SKM-1 treated with dmso at 0.1 percent for 144 hours (cell line): ENCODE measurements around the gene THEMIS2.

Experiments used
- DNase-seq: peaks from one replicate; lab custom pipeline; 2025; ENCODE audit not compliant: unreplicated experiment; lab: John Stamatoyannopoulos, UW

The THEMIS2 gene

DNA sequence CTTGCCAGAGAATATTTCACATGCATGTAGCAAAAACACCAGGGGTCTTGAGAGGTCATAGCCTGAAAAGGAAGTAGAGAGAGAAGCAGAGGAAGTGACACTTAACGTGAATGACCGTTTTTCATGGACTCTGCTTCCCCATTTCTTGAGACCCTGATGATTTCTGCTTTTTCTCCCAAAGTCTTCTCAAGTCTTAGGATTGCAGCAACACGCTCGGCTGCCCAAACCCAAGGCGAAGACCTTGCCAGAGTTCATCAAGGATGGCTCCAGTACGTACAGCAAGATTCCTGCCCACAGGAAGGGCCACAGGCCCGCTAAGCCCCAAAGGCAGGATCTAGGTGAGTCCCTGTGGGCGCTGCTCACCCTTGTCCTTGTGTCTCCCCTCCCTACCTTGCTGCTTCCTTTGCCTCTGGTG lies 12.8 kb downstream of the THEMIS2 start:
- DNase-seq, result peak; percentile 96

DNA sequence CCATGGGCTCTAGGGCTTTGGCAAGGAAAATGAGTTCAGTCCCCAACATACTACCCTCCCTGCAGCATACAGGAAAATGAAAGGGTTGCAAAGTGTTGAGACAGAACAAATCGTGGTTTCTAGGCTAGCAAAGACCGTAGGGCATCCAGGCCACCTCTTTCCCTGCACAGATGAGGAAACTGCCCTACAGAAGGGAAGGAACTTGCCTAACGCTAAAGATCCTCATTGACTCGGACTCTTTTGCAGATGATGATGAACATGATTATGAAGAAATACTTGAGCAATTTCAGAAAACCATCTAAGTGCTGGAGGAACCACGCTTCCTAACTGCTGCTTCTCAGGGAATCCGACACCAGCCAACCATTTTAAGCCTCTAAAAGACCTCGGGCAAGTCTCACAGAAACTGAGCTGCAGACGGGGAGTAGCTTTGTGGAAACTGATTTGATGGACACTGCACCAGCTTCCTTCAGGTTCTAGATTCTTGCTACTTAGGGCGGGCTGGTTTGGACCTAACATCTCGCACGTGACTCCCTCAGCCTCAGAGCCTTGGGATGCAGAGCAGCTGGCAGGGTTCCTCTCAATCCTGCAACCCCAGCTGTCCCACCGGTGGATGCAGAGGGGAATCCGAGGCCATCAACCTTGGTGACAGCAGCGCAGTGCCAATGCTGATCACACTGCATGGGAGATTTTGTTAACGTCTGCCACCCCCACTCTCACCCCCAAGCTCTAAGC lies 13.4 kb downstream of the THEMIS2 start:
- DNase-seq, result peak; percentile 98

DNA sequence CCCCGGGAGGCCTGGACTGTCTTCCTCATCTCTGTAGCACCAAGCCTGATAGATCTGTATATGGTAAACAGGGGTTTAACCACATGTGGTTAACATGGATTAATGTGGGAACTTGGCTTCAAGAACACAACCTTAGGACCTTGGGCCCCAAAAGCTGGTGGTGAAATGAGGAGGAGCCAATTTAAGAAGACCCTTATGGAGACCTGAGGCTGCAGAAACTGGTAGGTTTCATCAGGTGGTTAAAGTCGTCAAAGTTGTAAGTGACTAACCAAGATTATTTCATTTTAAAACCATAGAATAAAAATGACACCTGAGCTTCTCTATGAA lies 14.0 kb downstream of the THEMIS2 start:
- DNase-seq, result no peak

DNA sequence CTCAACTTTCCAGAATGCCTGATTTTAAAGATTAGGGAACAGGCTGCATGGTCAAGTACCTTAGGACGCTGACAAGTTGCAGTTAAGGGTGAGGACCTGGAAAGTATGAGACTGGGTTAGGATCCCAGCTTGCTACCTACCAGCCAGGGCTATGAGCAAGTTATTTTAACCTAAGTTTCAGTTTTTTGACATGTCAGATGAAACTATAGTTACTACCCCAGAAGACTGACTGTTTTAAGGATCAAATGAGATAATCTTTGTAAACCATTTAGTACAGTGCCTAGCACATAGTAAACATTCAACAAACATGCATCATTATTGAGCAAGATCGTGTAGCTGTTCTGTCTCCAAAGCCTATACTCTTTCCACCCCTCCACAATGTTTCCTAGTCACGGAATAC lies 14.4 kb downstream of the THEMIS2 start:
- DNase-seq, result no peak

DNA sequence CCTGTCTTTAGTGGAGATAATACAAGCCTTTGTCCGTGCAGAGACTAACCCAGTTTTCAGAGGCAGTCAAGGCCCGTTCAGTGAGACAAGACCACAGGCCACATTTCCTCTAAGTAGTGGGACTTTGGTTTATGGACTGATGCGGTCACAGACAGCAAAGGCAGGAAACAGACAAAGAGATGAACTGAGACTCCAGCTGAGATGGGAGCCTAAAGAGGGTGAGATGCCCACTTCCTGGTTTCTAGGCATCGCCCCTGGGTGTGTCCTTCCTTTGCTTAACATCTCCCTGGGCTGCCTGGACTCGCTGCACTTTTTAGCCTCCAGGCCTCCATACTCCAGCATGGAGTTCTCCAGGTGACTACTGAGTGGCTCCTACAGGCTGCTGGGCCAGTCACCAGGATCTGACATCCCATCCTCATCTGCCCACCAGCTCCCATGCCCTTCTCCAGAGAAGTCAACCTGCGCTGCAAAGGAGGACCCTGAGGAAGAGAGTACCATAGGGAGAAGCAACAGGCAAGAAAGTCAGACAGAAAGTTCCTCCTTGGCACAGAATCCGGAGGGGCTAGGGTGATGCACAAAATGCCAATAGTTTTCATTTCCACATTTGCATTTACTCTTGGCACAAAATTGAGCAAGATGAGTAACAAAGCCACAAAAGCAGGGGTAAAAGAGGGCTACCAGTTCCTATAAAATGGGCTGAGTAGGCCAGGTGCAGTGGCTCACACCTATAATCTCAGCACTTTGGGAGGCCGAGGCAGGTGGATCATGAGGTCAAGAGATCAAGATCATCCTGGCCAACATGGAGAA lies 15.1 kb downstream of the THEMIS2 start:
- DNase-seq, result peak; percentile 84

DNA sequence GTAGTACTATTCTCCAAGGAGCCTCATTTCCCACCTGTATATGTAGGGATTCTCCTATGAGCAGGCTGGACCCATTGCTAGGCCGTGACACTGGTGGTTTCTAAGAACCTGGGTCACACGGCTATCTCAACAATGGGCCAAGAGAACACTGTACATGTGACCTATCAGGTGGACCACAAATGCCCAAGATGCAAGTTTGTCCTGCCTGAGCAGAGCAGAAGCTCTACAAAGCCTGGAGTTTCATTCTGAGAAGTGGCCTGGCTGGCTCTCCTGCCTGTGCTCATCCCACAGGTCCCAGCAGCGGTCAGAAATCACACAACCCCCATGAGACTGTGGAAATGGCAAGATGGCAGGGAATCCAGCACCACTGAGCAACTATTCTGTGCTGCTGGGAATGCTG lies 17.2 kb downstream of the THEMIS2 start:
- DNase-seq, result no peak

DNA sequence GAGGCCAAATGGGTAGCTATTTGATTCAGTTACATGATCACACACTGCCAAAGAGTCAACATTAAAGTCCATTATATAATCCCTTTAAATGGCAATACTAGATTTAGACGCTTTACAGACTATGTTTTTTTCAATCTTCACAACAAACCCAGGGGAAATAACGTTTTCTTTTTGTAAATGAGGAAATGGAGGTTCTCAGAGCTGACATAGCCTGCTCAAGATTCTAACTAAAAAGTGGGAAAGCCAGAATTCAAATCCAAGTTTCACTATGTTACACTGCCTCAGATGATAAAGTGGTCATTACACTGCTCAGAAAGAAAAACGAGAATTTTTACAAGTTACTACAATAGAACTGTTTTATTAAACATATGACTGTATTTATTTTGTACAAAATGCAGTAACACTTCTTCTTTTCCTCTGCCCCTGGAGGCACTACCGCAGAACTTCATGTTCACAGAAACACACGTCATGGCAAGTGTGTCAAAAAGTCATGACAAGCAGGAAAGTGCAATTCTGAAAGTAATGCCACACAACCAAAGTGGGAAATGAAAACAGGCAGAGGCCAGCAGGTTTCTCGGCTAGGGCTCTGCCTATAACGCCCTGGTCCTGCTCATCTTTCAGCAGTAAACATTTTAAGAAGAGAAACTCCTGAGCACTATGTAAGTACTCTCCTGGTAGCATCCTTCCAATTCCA lies 19.0 kb downstream of the THEMIS2 start:
- no peak for DNase-seq

DNA sequence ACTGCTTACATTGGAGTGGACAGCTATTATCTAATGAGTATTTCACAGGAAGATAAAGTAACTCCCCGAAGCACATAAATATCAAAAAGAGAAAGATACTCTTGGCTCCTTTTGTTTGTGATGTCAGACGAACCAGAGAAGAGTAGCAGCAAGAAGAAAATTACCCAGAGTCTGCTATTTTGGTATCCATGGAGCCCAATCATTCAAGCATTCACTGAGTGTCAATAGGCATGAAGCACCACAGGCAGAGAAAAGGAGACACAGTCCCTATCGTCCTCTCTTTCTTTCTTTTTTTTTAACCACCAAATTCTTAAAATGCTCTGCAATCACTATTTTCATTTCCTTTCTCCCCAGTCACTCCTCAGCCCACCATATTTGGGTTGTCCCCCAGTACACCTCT lies 22.2 kb downstream of the THEMIS2 start:
- no peak for DNase-seq

DNA sequence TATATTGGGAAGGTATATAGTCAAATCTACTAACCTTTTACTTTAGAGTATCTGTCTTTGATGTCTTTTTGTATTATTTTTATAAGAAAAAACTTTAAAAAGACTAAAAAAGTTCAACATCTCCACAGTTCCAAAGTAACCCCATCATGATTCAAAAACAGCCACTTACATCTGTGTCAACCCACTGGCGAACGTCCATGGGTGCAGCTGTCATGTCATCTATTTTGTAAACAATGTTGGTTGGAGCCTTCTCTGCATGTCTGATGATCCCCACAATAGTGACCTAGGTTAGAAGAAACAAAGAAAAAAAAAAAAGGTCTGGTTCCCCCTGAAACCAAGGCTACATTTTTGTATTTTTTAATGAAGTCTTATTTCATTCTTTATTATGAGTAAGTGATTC lies 34.4 kb downstream of the THEMIS2 start:
- DNase-seq, result no peak

DNA sequence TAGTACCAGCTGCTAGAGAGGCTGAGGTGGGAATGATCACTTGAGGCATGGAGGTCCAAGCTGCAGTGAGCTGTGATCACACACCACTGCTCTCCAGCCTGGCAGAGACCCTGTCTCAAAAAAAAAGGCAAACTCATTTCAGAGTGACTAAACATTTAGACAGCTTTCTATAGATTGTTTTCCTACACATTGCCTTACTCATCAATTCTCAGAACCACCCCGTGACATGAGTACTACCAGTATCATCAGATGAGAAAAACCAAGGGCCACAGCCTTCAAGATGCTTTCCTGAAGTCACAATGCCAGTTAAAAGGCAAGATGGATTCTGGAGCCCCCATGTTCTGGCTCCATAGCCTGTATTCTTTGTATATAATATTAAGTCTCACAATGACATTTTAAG lies 40.1 kb downstream of the THEMIS2 start:
- DNase-seq, result no peak

DNA sequence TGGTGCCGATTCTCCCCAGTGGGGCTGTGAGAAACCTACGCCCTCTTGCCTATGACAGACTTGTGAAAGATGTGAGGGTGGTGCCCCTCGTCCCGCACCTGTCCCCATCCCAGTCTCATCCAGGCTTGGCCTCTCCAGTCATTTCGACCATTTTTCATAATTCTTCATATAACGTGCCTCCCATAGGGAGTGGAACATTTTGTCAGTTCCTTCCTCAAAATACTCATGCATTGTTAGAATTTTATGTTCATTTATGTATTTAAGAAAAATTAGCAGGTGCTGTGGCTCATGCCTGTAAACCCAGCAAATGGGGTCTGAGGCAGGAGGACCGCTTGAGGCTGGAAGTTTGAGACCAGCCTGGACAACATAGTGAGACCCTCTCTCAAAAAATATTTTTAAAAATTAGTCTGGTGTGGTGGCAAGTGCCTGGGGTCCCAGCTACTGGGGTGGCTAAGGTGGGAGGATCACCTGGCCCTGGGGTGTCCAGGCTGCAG lies 42.8 kb downstream of the THEMIS2 start:
- DNase-seq, result no peak

DNA sequence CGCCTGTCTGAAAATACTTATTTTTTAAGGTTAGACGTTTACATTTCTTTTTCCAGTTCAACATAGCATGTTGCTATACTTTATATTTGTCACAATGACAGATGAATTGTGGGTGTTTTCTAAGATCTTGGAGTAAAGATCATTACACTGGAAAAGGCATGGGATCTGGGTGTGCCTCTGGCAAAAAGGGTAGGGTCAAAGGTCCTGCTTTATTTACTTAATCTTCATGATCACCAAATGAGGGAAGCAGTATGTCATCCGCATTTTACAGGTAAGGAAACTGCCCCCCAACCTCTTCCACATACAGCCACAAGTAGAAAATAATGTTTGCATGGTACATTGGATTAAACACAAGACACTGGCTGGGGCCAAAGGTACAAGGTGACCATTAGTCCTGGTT lies 49.9 kb downstream of the THEMIS2 start:
- no peak for DNase-seq

DNA sequence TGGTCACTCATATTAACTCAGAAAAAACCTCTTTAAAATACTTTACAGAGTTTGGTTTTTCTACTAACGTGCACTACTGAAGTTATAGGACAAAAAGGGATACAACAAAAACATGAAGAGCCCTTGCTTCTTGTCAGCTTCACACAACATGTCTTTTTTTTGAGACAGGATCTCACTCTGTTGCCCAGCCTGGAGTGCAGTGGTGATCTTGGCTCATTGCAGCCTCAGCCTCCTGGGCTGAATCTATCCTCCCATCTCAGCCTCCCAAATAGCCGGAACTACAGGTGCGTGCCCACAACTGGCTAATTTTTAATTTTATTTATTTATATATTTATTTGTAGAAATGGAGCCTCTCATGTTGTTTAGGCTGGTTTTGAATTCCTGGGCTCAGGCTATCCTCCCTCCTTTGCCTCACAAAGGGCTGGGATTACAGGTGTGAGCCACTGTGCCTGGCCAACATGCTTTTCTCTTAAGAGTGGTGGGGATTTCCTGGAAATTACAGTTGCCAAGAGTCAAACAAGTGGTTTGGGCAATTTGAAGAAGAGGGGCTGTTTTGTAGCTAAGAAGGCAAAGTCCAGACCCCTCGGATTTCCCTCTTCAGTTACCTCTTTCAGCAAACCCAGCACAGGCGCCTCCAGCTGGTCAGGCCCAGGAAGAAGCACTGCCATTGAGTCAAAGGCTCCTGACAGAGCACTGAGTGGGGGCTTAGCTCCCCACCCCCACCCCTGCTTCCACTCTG lies 56.0 kb downstream of the THEMIS2 start:
- no peak for DNase-seq

DNA sequence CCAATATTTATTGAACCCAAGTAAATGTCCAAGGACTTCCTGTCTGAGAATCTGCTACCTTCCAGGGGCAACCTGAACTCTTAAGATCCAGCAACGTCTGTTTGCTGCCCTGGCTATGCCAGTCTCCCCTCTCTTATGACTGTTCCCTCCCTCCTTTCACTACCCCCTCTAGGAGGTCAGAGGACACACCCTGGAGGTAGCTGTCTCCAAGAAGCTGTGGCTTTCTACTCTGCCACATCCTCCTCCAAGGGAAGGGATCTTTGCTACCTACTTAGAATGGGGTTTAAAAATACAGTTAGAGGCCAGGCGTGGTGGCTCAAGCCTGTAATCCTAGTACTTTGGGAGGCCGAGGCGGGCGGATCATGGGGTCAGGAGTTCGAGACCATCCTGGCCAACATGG lies 58.8 kb downstream of the THEMIS2 start:
- no peak for DNase-seq

DNA sequence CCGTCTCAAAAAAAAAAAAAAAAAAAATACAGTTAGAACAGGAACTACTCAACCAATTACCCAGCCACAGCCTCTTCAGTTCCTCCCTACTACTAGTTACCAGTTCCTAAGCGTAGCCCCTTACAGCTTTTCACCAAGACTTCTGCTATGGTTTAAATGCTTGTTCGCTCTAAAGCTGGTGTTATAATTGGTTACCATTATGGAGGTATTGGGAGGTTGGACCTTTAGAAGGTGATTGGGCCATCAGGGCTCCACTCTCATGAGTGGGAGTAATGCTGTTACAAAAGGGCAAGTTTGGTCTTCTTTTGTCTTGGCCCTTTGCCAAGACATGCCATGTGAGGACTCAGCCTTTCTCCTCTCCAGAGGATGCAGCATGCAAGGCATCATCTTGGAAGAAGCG lies 59.4 kb downstream of the THEMIS2 start:
- peak; percentile 85 for DNase-seq

DNA sequence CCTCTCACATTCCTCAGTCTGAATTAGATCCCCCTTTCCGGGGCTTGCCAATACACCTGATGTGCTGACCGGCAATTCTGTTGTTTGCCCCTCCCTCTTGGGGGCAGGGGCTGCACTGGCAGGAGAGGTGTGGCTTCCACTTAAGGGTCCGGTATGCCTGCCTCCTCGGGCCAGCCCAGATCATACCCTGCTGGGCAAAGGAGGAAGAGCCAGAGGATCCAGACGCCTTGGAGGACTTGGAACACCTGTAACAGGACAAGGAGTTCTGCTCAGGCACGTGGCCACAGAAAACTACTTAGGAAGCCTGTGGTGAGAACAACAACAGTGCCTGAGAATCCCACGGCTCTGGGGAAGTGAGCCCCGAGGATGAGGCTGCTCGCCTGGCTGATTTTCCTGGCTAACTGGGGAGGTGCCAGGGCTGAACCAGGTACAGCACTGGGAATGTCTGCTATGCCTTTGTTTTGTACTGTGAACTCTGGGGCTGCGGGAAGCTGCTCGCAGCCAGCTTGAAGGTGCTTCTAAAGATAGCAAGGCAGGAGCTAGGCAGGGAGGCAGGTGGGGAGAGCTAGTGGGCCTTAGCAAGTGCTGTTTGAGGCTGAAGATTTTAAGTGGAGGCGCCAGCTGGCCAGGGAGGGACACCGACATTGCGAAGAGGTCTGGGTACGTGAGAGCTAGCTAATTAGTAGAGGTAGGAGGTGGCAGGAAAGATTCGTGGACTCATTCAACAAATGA lies 62.6 kb downstream of the THEMIS2 start, which contains the start of gene SMPDL3B:
SMPDL3B (plus strand) TSS at position 183 of the 732 bp plus-strand sequence; CDS start at position 367, 184 bp downstream.
- DNase-seq, result no peak

DNA sequence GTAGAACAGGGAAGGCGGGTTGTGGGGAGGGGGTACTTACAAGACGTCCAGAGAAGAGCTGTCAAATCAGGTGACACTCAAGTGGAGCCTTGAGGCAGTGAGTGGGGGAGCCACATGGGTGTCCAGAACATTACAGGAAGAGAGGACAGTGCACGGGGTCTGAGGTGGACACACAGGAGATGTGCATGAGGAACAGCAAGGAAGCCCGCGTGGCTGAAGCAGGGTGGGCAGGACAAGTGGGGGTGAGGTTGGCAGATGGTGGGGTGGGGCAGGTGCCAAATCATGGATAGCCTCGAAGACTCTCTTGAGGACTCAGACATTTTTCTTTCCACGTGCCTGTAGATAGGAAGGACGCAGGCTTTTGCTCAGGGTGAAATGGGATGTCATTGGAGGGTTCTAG lies 63.4 kb downstream of the THEMIS2 start:
- no peak for DNase-seq
